BJ (cell line): ENCODE measurements around the gene SLC4A8. TPM values are rescaled to one million over a fixed set of nuclear protein-coding genes. Genes with fewer than 3 reads are reported as not detected.

ENCODE experiments used
- CTCF ChIA-PET: fragments of 350-600 bp; formaldehyde crosslinking; extraction: SDS; loops from one replicate; lab custom pipeline; 2021; ENCODE audit warnings: antibody characterized with exemption, inconsistent platforms; lab: Yijun Ruan, JAX
- POLR2A ChIA-PET: fragments of 300-600 bp; sonication (Branson Sonifier 250); formaldehyde crosslinking; extraction: SDS; loops from one replicate; lab custom pipeline; 2021; ENCODE audit warnings: antibody characterized with exemption; lab: Charles Lee
- DNase-seq: peaks from one replicate; pipeline ENCODE4 v3.0.0-alpha.2; 2011; ENCODE audit warnings: low read depth
- H3K27me3 ChIP-seq: 2 replicates; pipeline ENCODE4 v1.6.0; 2011; ENCODE audit warnings: low read length; ENCODE audit not compliant: control insufficient read depth, insufficient read depth
- H3K36me3 ChIP-seq: 2 replicates; pipeline ENCODE4 v1.5.1; 2011; ENCODE audit warnings: low read length; ENCODE audit not compliant: control insufficient read depth, insufficient read depth
- H3K4me3 ChIP-seq: 2 replicates; pipeline ENCODE4 v1.5.1; 2011; ENCODE audit warnings: low read depth, mild to moderate bottlenecking, control low read depth, low read length
- CTCF ChIP-seq: IDR thresholded peaks from 2 replicates; pipeline ENCODE4 v1.5.1; 2011; ENCODE audit warnings: low read depth, mild to moderate bottlenecking, control low read depth, inconsistent platforms, low read length, moderate library complexity; ENCODE audit not compliant: insufficient read depth
- polyA plus RNA-seq: library from polyadenylated mRNA; depleted of rRNA; stranded (reverse); fragments of >200 nt; gene quantifications from 2 replicates; pipeline ENCODE4 v1.2.3, GENCODE V29; 2011

Gene SLC4A8
- polyA plus RNA-seq, 1 experiment = 4.9 TPM

GRCh38 chr12:51472984-51473383, 48.4 kb downstream of the SLC4A8 start:
- H3K36me3 ChIP-seq = peaks cover 1% of the 10 kb centered on the region; the same call in 1 of the 2 replicates
- DNase-seq = no peak
- CTCF ChIA-PET = interaction anchor here (1.1 kb wide), 1 partner anchor 18 kb away, joined by 3 read pairs; no protein-coding TSS in a partner anchor
- POLR2A ChIA-PET = no interaction called here
- no peak overlapping the region for H3K4me3 ChIP-seq
- no peak for TF ChIP-seq CTCF
- no peaks in the 10 kb centered on the region for H3K27me3 ChIP-seq

- no peak overlapping the region for H3K4me3 ChIP-seq
- POLR2A ChIA-PET = no interaction called here
Measured at GRCh38 chr12:51473947-51474346, 49.3 kb downstream of the SLC4A8 start.

GRCh38 chr12:51475543-51475942, 50.9 kb downstream of the SLC4A8 start:
- Histone ChIP-seq H3K36me3 (no peaks in the 10 kb centered on the region; the same call in 1 of the 2 replicates), H3K27me3 (no peaks in the 10 kb centered on the region), H3K4me3 (no peak overlapping the region)
- ChIA-PET CTCF (no interaction called here), POLR2A (no interaction called here)
- TF ChIP-seq CTCF = no peak
- no peak for DNase-seq

More at GRCh38 chr12:51473947-51474346, 49.3 kb downstream of the SLC4A8 start:
- no peak for TF ChIP-seq CTCF
- CTCF ChIA-PET = interaction anchor here (1.0 kb wide), 1 partner anchor 15 kb away, joined by 4 read pairs; no protein-coding TSS in a partner anchor
- Histone ChIP-seq H3K36me3 (peaks cover 1% of the 10 kb centered on the region; the same call in 1 of the 2 replicates), H3K27me3 (no peaks in the 10 kb centered on the region)
- DNase-seq = no peak

- H3K4me3 ChIP-seq = no peak overlapping the region
- H3K27me3 ChIP-seq = no peaks in the 10 kb centered on the region
- POLR2A ChIA-PET = no interaction called here
- H3K36me3 ChIP-seq = no peaks in the 10 kb centered on the region; the same call in 1 of the 2 replicates
- no peak for DNase-seq
- CTCF ChIA-PET = no interaction called here
- TF ChIP-seq CTCF = no peak
Measured at GRCh38 chr12:51480978-51481377, 56.3 kb downstream of the SLC4A8 start.

- no peak overlapping the region for H3K4me3 ChIP-seq
- no peaks in the 10 kb centered on the region; the same call in 1 of the 2 replicates for H3K36me3 ChIP-seq
- DNase-seq = no peak
- no peaks in the 10 kb centered on the region for H3K27me3 ChIP-seq
- TF ChIP-seq CTCF = no peak
- CTCF ChIA-PET = interaction anchor here (0.6 to 1.2 kb wide), 2 partner anchors 392 to 414 kb away, joined by 3 to 4 read pairs; no protein-coding TSS in a partner anchor
- POLR2A ChIA-PET = interaction anchor here (0.6 kb wide), 1 partner anchor 1968 kb away, joined by 5 read pairs; no protein-coding TSS in a partner anchor
Measured at GRCh38 chr12:51482929-51483697, 58.5 kb downstream of the SLC4A8 start.
